Measurements from ENCODE around the gene SLC6A17. TPM values are rescaled to one million over a fixed set of nuclear protein-coding genes. Genes with fewer than 3 reads are reported as not detected.

SLC6A17 gene
- total RNA-seq, 2 experiments from 2014 or later = 0.05 to 0.18 TPM

GRCh38 chr1:110230381-110231199 lies 80.3 kb downstream of the SLC6A17 start:
- no peaks in the 10 kb centered on the region for H3K27me3 Mint-ChIP-seq
- ATAC-seq (no peak), DNase-seq (no peak)
- no peak overlapping the region for H3K27ac Mint-ChIP-seq
- peaks cover 12% of the 10 kb centered on the region for H3K4me1 Mint-ChIP-seq (ENCODE audit: low read depth)
- ChIA-PET POLR2A (no interaction called here), CTCF (interaction anchor here (1.1 to 1.9 kb wide), 2 partner anchors 14 to 265 kb away, joined by 3 to 5 read pairs; no protein-coding TSS in a partner anchor)
- H3K4me3 Mint-ChIP-seq = no peak overlapping the region
- H3K9me3 Mint-ChIP-seq = no peaks in the 10 kb centered on the region
- H3K36me3 Mint-ChIP-seq (ENCODE audit: low read depth) = peaks cover 8% of the 10 kb centered on the region
- intact Hi-C loops (cut with micrococcal nuclease) = no loop called here
- no peak for TF ChIP-seq CTCF (IDR thresholded peaks at IDR 0.05)

- DNase-seq (no peak), ATAC-seq (no peak)
- H3K4me1 Mint-ChIP-seq (ENCODE audit: low read depth) = peaks cover 43% of the 10 kb centered on the region
- intact Hi-C loops (cut with micrococcal nuclease) = no loop called here
- H3K36me3 Mint-ChIP-seq (ENCODE audit: low read depth) = peaks cover 8% of the 10 kb centered on the region
- TF ChIP-seq CTCF (IDR thresholded peaks at IDR 0.05) = no peak
- H3K4me3 Mint-ChIP-seq = no peak overlapping the region
- no peaks in the 10 kb centered on the region for H3K9me3 Mint-ChIP-seq
- ChIA-PET CTCF (interaction anchor here (1.1 kb wide), 1 partner anchor 37 kb away, joined by 3 read pairs; no protein-coding TSS in a partner anchor), POLR2A (interaction anchor here (1.2 kb wide), 1 partner anchor 21 kb away, joined by 4 read pairs; no protein-coding TSS in a partner anchor)
- no peaks in the 10 kb centered on the region for H3K27me3 Mint-ChIP-seq
- H3K27ac Mint-ChIP-seq = no peak overlapping the region
Measured at GRCh38 chr1:110233861-110234260, 83.6 kb downstream of the SLC6A17 start.

GRCh38 chr1:110234691-110235090 lies 84.4 kb downstream of the SLC6A17 start:
- H3K27ac Mint-ChIP-seq = peak overlapping the region; percentile 92
- ChIA-PET POLR2A (interaction anchor here (0.9 to 1.2 kb wide), 2 partner anchors 22 to 104 kb away, joined by 3 to 4 read pairs; partner anchors contain the start of gene RBM15), CTCF (interaction anchor here (0.5 to 1.1 kb wide), 2 partner anchors 14 to 38 kb away, joined by 3 read pairs; no protein-coding TSS in a partner anchor)
- DNase-seq = no peak
- TF ChIP-seq CTCF (IDR thresholded peaks at IDR 0.05) = no peak
- no peaks in the 10 kb centered on the region for H3K9me3 Mint-ChIP-seq
- intact Hi-C loops (cut with micrococcal nuclease) = no loop called here
- peaks cover 51% of the 10 kb centered on the region for H3K4me1 Mint-ChIP-seq (ENCODE audit: low read depth)
- H3K27me3 Mint-ChIP-seq = no peaks in the 10 kb centered on the region
- ATAC-seq = no peak
- no peak overlapping the region for H3K4me3 Mint-ChIP-seq
- peaks cover 8% of the 10 kb centered on the region for H3K36me3 Mint-ChIP-seq (ENCODE audit: low read depth)

GRCh38 chr1:110235181-110235833 lies 85.0 kb downstream of the SLC6A17 start:
- ChIA-PET CTCF (interaction anchor here (1.4 kb wide), 1 partner anchor 103 kb away, joined by 3 read pairs; no protein-coding TSS in a partner anchor), POLR2A (interaction anchor here (0.7 to 1.4 kb wide), 3 partner anchors 20 to 104 kb away, joined by 3 to 4 read pairs (median 3); partner anchors contain the start of gene RBM15)
- Mint-ChIP-seq H3K27ac (peak overlapping the region; percentile 92), H3K4me3 (no peak overlapping the region), H3K9me3 (no peaks in the 10 kb centered on the region), H3K36me3 (ENCODE audit: low read depth) (peaks cover 8% of the 10 kb centered on the region), H3K27me3 (no peaks in the 10 kb centered on the region), H3K4me1 (ENCODE audit: low read depth) (peaks cover 54% of the 10 kb centered on the region)
- DNase-seq = no peak
- intact Hi-C loops (cut with micrococcal nuclease) = no loop called here
- no peak for ATAC-seq
- TF ChIP-seq CTCF (IDR thresholded peaks at IDR 0.05) = no peak

Measured in activated CD8-positive, alpha-beta T cell treated with anti-CD3 and anti-CD28 coated beads for 36 hours (primary cell).